Omental fat pad (tissue), 4 donors: Measurements from ENCODE around the gene PPP5C. TPM values are rescaled to one million over a fixed set of nuclear protein-coding genes. Genes with fewer than 3 reads are reported as not detected.

Experiments used
- ATAC-seq: fragments of 150-250 bp; one replicate; pipeline ENCODE4 v1.9.1; 2016; ENCODE audit warnings: mild to moderate bottlenecking, moderate library complexity; ENCODE audit not compliant: low FRiP score
- DNase-seq: peaks from one replicate; pipeline ENCODE4 v3.0.0-alpha.2; 2019; ENCODE audit warnings: low spot score
- CTCF ChIP-seq, 3 donors: fragments of 450-650 bp; IDR thresholded peaks; one replicate each; pipeline ENCODE4 v1.5.1; 2016 to 2017; ENCODE audit warnings: antibody characterized with exemption in 3 of 3, mild to moderate bottlenecking in 3 of 3, moderate library complexity in 2 of 3
- total RNA-seq, 4 donors: library from RNA; depleted of rRNA; stranded (reverse); fragments of >200 nt; gene quantifications; one replicate each; pipeline ENCODE4 v1.1.0, GENCODE V29; 2016

PPP5C gene
- total RNA-seq, 4 donors from 2014 or later, result 43.2 to 63.8 (median 49.5) TPM

GRCh38 chr19:46347572-46347883 is 641 bp downstream of the PPP5C start:
- ATAC-seq (no peak), DNase-seq (no peak)
- no peak for TF ChIP-seq CTCF (IDR thresholded peaks at IDR 0.05)

DNA sequence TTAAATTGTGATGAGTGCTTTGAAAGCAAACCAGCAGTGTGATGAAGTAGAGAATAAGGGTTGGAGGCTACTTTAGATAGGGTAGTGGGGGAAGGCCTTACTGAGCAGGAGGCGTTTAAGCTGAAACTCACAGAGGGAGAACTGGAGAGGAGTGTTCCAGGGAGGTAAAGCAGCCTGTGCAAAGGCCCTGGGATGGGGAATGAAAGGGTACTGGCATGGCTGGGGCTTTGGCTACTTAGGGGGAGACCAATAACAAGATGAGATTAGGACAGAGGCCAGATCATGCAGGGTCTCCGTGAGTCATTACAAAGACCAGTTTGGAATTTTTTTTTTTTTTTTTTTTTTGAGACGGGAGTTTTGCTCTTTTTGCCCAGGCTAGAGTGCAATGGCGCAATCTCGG is 1.1 kb downstream of the PPP5C start:
- no peak for TF ChIP-seq CTCF (IDR thresholded peaks at IDR 0.05)
- DNase-seq, result no peak

GRCh38 chr19:46349311-46349993 is 2.6 kb downstream of the PPP5C start:
- TF ChIP-seq CTCF (IDR thresholded peaks at IDR 0.05), result no peak
- ATAC-seq (no peak), DNase-seq (no peak)

More for the DNA sequence above, 1.1 kb downstream of the PPP5C start:
- ATAC-seq, result no peak

GRCh38 chr19:46350029-46350757 is 3.3 kb downstream of the PPP5C start:
- DNase-seq (no peak), ATAC-seq (no peak)
- TF ChIP-seq CTCF (IDR thresholded peaks at IDR 0.05), result no peak

DNA sequence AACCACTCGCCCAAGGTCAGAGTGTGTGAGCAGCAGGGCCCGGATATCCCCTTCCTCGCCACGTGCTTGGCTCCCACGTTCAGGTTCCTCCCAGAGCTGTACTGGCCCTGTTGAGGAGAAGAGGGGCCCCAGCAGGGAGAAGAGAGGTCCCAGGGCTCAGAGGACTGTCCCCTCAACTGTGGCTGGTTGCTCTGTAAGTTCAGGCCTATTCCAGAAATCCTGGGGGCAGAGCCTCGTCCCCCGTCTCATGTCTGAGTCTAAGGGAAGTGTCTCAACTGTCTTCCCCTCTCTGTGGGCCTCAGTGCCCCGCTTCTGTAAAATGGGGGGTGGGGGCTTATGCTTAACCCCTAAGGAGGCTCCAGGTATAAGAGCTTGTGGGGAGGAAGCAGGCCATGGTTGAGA is 3.9 kb downstream of the PPP5C start:
- ATAC-seq (no peak), DNase-seq (no peak)
- no peak for TF ChIP-seq CTCF (IDR thresholded peaks at IDR 0.05)

DNA sequence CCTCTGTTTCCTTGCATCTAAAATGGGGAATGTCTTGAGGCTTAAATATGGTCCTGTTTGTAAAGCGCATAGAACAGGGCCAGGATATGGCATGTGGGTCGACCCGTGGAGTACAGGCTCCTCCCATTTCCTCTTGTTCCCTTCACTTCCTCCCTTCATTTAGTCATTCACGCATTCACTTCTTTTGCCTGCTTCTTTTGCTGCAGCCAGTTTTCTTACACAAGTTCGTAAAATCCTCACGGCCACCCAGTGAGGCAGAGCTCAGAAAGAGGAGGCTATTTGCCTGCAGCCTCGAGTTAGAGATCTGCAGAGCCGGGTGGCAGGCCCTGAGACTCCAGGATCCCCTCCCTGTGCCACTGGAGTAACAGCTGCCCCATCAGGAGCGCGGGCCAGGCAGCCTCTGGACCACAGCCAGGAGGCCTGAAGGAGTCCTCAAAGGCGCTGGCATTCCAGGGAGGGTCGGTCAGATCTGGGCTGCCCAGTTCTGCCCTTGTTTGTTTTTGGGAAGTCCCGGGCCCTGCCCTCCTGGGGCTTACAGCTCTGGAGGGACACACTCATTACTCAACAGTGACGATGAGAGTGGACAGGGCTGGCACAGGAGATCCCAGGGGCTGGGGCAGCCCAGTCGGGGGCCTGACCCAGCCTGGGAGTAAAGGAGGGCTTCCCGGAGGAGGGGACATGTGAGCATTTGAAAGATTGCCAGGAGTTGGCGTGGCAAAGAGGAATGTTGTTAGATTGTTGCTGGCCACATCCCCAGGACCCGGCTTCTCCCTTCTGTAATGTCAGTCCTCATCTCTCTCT is 4.6 kb downstream of the PPP5C start:
- DNase-seq (no peak), ATAC-seq (peak; percentile 13)
- no peak for TF ChIP-seq CTCF (IDR thresholded peaks at IDR 0.05)
